ENCODE data around the gene CBX4. TPM values are rescaled to one million over a fixed set of nuclear protein-coding genes. Genes with fewer than 3 reads are reported as not detected.
A peak's percentile ranks its signal among the peaks of the same experiment; 100 is the strongest.

Gene CBX4
- total RNA-seq, 1 donor from 2014 or later: 20.6 TPM

DNA sequence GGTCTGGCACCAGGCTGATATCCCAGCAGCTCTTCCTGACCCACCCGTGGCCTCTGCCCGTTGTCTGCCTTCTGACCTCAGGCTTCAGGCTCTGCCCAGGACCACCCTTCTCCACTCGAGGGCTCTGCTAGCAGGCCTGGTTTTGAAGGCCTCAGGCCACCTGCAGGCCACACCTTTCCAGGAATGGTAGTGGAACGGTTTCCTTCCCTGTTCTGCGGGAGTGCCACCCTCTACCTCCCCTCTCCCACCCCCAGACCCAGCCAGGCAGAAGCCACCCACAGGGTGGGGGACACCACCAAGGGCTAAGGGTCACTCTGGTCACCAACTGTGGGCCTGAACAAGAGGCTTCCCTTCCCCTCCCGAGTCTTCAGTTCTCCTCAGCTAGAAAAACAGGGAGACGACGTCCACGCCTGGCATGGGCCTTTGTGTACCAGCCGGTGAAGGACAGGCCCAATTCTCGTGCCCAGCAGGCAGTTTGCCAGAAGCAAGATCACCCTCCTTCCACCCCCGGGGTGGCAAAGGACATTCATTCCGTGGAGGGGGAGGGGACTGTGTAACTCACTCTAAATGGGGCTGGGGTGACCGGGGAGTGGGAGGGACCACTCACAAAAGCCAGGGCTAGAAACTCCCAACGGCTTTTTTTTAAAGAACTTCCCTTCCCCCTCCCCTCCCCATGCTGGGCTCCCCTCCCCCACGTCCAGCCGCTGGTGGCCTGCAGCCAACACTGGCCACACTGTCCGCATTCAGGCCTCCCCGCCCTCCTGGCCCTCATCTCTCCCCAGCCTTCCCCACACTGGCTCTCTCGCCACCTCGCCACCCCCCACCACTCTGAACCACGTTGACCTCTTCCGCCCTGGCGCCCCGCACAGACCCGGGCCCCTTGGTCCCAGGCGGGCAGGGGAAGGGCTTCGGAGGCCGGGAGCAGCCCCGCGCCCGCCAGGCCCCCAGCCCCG lies 7.7 kb downstream of the CBX4 start:
- TF ChIP-seq, protein P1, sequence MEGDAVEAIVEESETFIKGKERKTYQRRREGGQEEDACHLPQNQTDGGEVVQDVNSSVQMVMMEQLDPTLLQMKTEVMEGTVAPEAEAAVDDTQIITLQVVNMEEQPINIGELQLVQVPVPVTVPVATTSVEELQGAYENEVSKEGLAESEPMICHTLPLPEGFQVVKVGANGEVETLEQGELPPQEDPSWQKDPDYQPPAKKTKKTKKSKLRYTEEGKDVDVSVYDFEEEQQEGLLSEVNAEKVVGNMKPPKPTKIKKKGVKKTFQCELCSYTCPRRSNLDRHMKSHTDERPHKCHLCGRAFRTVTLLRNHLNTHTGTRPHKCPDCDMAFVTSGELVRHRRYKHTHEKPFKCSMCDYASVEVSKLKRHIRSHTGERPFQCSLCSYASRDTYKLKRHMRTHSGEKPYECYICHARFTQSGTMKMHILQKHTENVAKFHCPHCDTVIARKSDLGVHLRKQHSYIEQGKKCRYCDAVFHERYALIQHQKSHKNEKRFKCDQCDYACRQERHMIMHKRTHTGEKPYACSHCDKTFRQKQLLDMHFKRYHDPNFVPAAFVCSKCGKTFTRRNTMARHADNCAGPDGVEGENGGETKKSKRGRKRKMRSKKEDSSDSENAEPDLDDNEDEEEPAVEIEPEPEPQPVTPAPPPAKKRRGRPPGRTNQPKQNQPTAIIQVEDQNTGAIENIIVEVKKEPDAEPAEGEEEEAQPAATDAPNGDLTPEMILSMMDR (IDR thresholded peaks at IDR 0.05): no peak
- peak overlapping the region; percentile 31 for H3K27ac ChIP-seq
- H3K9me3 ChIP-seq: no peaks in the 10 kb centered on the region
- H3K27me3 ChIP-seq (ENCODE audit: low read depth): no peaks in the 10 kb centered on the region
- DNase-seq (peak; percentile 70), ATAC-seq (peak; percentile 65 to 71)
- H3K4me1 ChIP-seq: peaks cover 65% of the 10 kb centered on the region
- intact Hi-C loops (cut with DNase I): no loop called here
- H3K36me3 ChIP-seq: peaks cover 22% of the 10 kb centered on the region
- peak overlapping the region; percentile 44 for H3K4me3 ChIP-seq

DNA sequence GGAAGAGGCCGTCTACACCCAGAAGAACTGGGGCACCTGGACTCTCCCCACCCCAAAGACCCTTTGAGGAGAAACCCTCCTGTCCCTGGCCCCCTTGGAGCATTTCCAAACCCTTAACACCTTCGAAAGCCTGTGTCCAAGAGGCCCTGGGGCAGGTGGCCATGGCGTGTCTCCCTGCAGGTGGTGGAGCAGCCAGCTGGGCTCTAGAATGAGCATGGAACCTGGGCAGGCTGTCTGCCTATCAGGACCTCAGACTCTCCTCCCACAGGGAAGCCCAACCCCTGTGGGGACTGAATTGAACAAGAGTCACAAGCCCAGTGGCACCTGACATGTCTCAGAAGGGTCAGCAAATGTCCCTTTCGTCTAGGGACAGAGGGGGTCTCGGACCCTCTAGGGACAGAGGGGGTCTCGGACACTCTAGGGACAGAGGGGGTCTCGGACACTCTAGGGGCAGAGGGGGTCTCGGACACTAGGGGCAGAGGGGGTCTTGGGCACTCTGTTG lies 8.4 kb downstream of the CBX4 start:
- no peaks in the 10 kb centered on the region for H3K9me3 ChIP-seq
- intact Hi-C loops (cut with DNase I): no loop called here
- no peak overlapping the region for H3K27ac ChIP-seq
- H3K4me1 ChIP-seq: peaks cover 65% of the 10 kb centered on the region
- TF ChIP-seq, protein P1 (IDR thresholded peaks at IDR 0.05): no peak
- H3K27me3 ChIP-seq (ENCODE audit: low read depth): no peaks in the 10 kb centered on the region
- peaks cover 22% of the 10 kb centered on the region for H3K36me3 ChIP-seq
- ATAC-seq (no peak), DNase-seq (no peak)
- no peak overlapping the region for H3K4me3 ChIP-seq

DNA sequence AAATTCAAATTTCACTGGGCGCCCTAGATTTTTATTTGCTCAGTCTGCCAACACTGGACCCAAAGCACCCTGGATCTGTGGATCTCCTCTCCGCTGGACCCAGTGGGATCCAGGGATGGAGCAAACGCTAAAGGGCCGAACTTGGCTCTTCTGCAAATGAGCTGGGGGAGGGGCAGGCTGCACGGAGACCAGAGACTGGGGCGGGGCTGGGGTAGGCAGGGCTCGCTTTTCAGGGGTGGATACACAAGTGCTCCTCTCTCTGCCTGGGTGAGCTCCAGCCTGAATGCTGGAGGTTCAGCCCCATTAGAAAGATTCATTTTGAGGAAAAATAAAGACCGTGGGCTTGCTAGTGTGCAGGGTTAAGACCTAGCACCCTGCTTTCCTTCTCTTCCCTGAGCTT lies 8.9 kb downstream of the CBX4 start:
- Histone ChIP-seq H3K27me3 (ENCODE audit: low read depth) (no peaks in the 10 kb centered on the region), H3K4me3 (no peak overlapping the region), H3K9me3 (no peaks in the 10 kb centered on the region), H3K36me3 (peaks cover 20% of the 10 kb centered on the region), H3K4me1 (peaks cover 63% of the 10 kb centered on the region), H3K27ac (no peak overlapping the region)
- intact Hi-C loops (cut with DNase I): no loop called here
- no peak for ATAC-seq
- TF ChIP-seq, protein P1 (IDR thresholded peaks at IDR 0.05): no peak
- DNase-seq: no peak

DNA sequence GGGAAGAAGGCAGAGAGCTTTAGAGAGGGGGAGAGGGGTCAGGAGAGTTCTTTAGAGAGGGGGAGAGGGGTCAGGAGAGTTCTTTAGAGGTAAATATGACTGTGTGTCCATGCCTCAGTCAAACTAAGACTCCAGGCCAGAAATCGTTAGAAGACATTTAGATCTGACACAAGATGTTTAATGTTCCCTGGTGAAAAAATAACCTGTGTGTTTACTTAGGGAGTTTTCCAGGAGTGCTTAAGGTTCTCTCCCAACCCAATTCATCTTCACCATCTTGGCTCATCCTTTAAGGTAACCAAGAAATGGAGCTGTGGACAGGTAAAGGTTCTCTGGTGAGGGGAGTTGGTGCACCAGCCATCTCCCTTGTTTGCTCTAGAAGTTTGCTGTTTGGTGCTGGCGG lies 9.8 kb downstream of the CBX4 start:
- no peak for ATAC-seq
- Histone ChIP-seq H3K36me3 (peaks cover 11% of the 10 kb centered on the region), H3K4me1 (peaks cover 63% of the 10 kb centered on the region), H3K27ac (no peak overlapping the region), H3K9me3 (no peaks in the 10 kb centered on the region), H3K27me3 (ENCODE audit: low read depth) (no peaks in the 10 kb centered on the region), H3K4me3 (no peak overlapping the region)
- no peak for DNase-seq
- TF ChIP-seq, protein P1 (IDR thresholded peaks at IDR 0.05): no peak
- intact Hi-C loops (cut with DNase I): no loop called here

DNA sequence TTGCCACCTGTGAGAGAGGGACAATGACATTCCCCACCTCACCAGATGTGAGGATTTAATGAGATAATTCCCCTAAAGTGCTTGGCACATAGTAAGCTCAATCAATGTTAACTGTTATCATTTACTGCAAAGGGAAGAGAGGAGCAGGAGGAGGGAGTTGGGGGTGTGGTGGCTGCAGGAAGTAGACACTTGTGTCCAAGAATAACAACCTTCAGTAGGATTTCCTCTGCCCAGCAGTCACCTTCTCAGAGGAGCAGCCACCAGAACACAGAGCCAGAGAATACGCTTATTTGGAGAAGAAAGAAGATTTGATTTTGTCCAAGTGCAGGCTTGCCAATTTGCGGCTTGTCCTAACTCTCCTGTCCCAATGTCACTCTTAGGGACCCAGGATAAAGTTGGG lies 10.2 kb downstream of the CBX4 start:
- intact Hi-C loops (cut with DNase I): no loop called here
- Histone ChIP-seq H3K27ac (no peak overlapping the region), H3K4me1 (peaks cover 63% of the 10 kb centered on the region), H3K36me3 (peaks cover 9% of the 10 kb centered on the region), H3K4me3 (no peak overlapping the region), H3K9me3 (no peaks in the 10 kb centered on the region), H3K27me3 (ENCODE audit: low read depth) (no peaks in the 10 kb centered on the region)
- ATAC-seq (no peak), DNase-seq (no peak)
- TF ChIP-seq, protein P1 (IDR thresholded peaks at IDR 0.05): no peak
